Gastroesophageal sphincter (tissue), 3 donors: Measurements from ENCODE around the gene SLIT3.

Experiments
- CTCF ChIP-seq, 4 experiments: fragments of 200-600 bp in 2 of 4; fragments of 450-650 bp in 2 of 4; sonication (generic) in 1 of 4; IDR thresholded peaks; one replicate each; pipeline ENCODE4 v1.5.1; 2017 to 2019; ENCODE audit warnings: antibody characterized with exemption in 4 of 4, mild to moderate bottlenecking in 2 of 4, moderate library complexity in 2 of 4
- EP300 ChIP-seq: sonication (generic); formaldehyde crosslinking; IDR thresholded peaks from one replicate; pipeline ENCODE4 v1.6.1; 2017; ENCODE audit warnings: antibody characterized with exemption, mild to moderate bottlenecking
- POLR2A ChIP-seq, 2 donors: fragments of 450-650 bp; IDR thresholded peaks; one replicate each; pipeline ENCODE4 v1.6.1; 2017; ENCODE audit warnings: antibody characterized with exemption in 2 of 2, mild to moderate bottlenecking in 2 of 2, moderate library complexity in 1 of 2
- POLR2AphosphoS5 ChIP-seq: sonication (generic); formaldehyde crosslinking; IDR thresholded peaks from one replicate; pipeline ENCODE4 v1.6.1; 2017; ENCODE audit warnings: antibody characterized with exemption

- TF ChIP-seq CTCF (IDR thresholded peaks at IDR 0.05) (no peak), POLR2AphosphoS5 (no peak), POLR2A (IDR thresholded peaks at IDR 0.05) (no peak), EP300 (no peak)
Measured at GRCh38 chr5:168833383-168833782, 467.6 kb downstream of the SLIT3 start.
